ENCODE results near the gene BOD1L1. TPM values are rescaled to one million over a fixed set of nuclear protein-coding genes. Genes with fewer than 3 reads are reported as not detected.
"Not testable (repeated sequence)": the region's sequence is repeated elsewhere in the genome, so short reads cannot be mapped to it uniquely, and the experiment has no call there.

BOD1L1 gene
- total and polyA plus RNA-seq, 2 experiments from 2014 or later = 18.2 to 43.2 TPM

DNA sequence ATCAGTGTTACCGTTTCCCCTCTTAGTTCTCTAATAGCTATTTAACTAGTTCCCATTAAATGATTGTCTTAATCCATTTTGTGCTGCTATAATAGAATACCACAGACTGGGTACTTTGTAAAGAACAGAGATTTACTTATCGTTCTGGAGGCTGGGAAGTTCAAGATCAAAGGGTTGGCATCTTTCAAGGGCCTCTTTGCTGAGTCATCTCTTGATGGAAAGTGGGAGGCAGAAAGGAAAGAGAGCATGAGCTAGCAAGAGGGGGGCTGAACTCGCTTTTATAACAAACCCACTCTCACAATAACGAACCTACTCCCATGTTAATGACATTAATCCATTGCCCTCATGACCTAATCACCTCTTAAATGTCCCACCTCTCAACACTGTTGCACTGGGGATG, 65.9 kb downstream of the BOD1L1 start:
- Mint-ChIP-seq H3K9me3 (no peaks in the 10 kb centered on the region), H3K27ac (no peak overlapping the region), H3K36me3 (ENCODE audit: low read depth) (no peaks in the 10 kb centered on the region), H3K4me3 (no peak overlapping the region), H3K27me3 (ENCODE audit: insufficient read depth, low read depth, poor library complexity) (peaks cover 1% of the 10 kb centered on the region), H3K4me1 (no peaks in the 10 kb centered on the region)
- Histone ChIP-seq H3K9me2 (ENCODE audit: insufficient read depth) (no peaks in the 10 kb centered on the region; the same call in 1 of the 2 replicates), H3K4me2 (no peak overlapping the region), H3K79me2 (replicated peaks; ENCODE audit: insufficient read depth) (no peaks in the 10 kb centered on the region), H3K4me3 (no peak overlapping the region), H4K20me1 (replicated peaks; ENCODE audit: insufficient read depth) (no peaks in the 10 kb centered on the region), H3K27ac (ENCODE audit: low read depth) (no peak overlapping the region), H3K36me3 (ENCODE audit: insufficient read depth) (no peaks in the 10 kb centered on the region), H3F3A (replicated peaks; ENCODE audit: low read depth) (no peaks in the 10 kb centered on the region), H2AFZ (no peak overlapping the region), H3K27me3 (ENCODE audit: insufficient read depth) (no peaks in the 10 kb centered on the region), H3K4me1 (ENCODE audit: insufficient read depth) (no peaks in the 10 kb centered on the region)
- ATAC-seq (no peak), DNase-seq (ENCODE audit: low spot score) (no peak)
- TF ChIP-seq ZNF114 (CRISPR knock-in tag; IDR thresholded peaks at IDR 0.05) (no peak), STAT1 (IDR thresholded peaks at IDR 0.05; ENCODE audit: unreplicated experiment) (no peak), EZH2phosphoT487 (IDR thresholded peaks at IDR 0.05; ENCODE audit: unreplicated experiment) (no peak)
- TF ChIP-seq, protein P1, sequence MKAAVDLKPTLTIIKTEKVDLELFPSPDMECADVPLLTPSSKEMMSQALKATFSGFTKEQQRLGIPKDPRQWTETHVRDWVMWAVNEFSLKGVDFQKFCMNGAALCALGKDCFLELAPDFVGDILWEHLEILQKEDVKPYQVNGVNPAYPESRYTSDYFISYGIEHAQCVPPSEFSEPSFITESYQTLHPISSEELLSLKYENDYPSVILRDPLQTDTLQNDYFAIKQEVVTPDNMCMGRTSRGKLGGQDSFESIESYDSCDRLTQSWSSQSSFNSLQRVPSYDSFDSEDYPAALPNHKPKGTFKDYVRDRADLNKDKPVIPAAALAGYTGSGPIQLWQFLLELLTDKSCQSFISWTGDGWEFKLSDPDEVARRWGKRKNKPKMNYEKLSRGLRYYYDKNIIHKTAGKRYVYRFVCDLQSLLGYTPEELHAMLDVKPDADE (IDR thresholded peaks at IDR 0.05) = no peak
- TF ChIP-seq, protein P2, sequence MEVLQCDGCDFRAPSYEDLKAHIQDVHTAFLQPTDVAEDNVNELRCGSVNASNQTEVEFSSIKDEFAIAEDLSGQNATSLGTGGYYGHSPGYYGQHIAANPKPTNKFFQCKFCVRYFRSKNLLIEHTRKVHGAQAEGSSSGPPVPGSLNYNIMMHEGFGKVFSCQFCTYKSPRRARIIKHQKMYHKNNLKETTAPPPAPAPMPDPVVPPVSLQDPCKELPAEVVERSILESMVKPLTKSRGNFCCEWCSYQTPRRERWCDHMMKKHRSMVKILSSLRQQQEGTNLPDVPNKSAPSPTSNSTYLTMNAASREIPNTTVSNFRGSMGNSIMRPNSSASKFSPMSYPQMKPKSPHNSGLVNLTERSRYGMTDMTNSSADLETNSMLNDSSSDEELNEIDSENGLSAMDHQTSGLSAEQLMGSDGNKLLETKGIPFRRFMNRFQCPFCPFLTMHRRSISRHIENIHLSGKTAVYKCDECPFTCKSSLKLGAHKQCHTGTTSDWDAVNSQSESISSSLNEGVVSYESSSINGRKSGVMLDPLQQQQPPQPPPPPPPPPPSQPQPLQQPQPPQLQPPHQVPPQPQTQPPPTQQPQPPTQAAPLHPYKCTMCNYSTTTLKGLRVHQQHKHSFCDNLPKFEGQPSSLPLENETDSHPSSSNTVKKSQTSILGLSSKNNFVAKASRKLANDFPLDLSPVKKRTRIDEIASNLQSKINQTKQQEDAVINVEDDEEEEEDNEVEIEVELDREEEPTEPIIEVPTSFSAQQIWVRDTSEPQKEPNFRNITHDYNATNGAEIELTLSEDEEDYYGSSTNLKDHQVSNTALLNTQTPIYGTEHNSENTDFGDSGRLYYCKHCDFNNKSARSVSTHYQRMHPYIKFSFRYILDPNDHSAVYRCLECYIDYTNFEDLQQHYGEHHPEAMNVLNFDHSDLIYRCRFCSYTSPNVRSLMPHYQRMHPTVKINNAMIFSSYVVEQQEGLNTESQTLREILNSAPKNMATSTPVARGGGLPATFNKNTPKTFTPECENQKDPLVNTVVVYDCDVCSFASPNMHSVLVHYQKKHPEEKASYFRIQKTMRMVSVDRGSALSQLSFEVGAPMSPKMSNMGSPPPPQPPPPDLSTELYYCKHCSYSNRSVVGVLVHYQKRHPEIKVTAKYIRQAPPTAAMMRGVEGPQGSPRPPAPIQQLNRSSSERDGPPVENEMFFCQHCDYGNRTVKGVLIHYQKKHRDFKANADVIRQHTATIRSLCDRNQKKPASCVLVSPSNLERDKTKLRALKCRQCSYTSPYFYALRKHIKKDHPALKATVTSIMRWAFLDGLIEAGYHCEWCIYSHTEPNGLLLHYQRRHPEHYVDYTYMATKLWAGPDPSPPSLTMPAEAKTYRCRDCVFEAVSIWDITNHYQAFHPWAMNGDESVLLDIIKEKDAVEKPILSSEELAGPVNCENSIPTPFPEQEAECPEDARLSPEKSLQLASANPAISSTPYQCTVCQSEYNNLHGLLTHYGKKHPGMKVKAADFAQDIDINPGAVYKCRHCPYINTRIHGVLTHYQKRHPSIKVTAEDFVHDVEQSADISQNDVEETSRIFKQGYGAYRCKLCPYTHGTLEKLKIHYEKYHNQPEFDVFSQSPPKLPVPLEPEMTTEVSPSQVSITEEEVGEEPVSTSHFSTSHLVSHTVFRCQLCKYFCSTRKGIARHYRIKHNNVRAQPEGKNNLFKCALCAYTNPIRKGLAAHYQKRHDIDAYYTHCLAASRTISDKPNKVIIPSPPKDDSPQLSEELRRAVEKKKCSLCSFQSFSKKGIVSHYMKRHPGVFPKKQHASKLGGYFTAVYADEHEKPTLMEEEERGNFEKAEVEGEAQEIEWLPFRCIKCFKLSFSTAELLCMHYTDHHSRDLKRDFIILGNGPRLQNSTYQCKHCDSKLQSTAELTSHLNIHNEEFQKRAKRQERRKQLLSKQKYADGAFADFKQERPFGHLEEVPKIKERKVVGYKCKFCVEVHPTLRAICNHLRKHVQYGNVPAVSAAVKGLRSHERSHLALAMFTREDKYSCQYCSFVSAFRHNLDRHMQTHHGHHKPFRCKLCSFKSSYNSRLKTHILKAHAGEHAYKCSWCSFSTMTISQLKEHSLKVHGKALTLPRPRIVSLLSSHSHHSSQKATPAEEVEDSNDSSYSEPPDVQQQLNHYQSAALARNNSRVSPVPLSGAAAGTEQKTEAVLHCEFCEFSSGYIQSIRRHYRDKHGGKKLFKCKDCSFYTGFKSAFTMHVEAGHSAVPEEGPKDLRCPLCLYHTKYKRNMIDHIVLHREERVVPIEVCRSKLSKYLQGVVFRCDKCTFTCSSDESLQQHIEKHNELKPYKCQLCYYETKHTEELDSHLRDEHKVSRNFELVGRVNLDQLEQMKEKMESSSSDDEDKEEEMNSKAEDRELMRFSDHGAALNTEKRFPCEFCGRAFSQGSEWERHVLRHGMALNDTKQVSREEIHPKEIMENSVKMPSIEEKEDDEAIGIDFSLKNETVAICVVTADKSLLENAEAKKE (CRISPR knock-in tag; IDR thresholded peaks at IDR 0.05) = no peak
- TF ChIP-seq, protein P3, sequence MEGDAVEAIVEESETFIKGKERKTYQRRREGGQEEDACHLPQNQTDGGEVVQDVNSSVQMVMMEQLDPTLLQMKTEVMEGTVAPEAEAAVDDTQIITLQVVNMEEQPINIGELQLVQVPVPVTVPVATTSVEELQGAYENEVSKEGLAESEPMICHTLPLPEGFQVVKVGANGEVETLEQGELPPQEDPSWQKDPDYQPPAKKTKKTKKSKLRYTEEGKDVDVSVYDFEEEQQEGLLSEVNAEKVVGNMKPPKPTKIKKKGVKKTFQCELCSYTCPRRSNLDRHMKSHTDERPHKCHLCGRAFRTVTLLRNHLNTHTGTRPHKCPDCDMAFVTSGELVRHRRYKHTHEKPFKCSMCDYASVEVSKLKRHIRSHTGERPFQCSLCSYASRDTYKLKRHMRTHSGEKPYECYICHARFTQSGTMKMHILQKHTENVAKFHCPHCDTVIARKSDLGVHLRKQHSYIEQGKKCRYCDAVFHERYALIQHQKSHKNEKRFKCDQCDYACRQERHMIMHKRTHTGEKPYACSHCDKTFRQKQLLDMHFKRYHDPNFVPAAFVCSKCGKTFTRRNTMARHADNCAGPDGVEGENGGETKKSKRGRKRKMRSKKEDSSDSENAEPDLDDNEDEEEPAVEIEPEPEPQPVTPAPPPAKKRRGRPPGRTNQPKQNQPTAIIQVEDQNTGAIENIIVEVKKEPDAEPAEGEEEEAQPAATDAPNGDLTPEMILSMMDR (conservative IDR thresholded peaks at IDR 0.05; ENCODE audit: low read depth in 2 of 2) = no peak

DNA sequence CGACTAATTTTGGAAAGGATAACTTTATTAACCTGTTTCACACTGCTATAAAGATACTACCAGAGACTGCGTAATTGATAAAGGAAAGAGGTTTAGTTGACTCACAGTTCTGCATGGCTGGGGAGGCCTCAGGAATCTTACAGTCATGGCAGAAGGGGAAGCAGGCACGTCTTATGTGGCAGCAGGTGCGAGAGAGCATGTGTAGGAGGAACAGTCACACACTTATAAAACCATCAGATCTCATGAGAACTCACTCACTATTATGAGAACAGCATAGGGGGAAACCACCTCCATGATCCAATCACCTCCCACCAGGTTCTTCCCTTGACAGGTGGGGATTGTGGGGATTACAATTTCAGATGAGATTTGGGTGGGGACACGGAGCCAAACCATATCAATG, 67.4 kb downstream of the BOD1L1 start:
- H3K4me3 Mint-ChIP-seq; H3K27me3 ChIP-seq (ENCODE audit: insufficient read depth); H3K4me3 ChIP-seq; H3K4me1 Mint-ChIP-seq; H3K27ac ChIP-seq (ENCODE audit: low read depth); H4K20me1 ChIP-seq (replicated peaks; ENCODE audit: insufficient read depth); H3K36me3 Mint-ChIP-seq (ENCODE audit: low read depth); H3F3A ChIP-seq (replicated peaks; ENCODE audit: low read depth); H3K79me2 ChIP-seq (replicated peaks; ENCODE audit: insufficient read depth); H3K27ac Mint-ChIP-seq; ATAC-seq; H3K9me3 Mint-ChIP-seq; H3K36me3 ChIP-seq (ENCODE audit: insufficient read depth); H2AFZ ChIP-seq; H3K27me3 Mint-ChIP-seq (ENCODE audit: insufficient read depth, low read depth, poor library complexity); H3K4me2 ChIP-seq; H3K4me1 ChIP-seq (ENCODE audit: insufficient read depth); DNase-seq (ENCODE audit: low spot score); H3K9me2 ChIP-seq (ENCODE audit: insufficient read depth): not testable (repeated sequence)
